Cardiac fibroblast (primary cell): ENCODE data around the gene PFKFB2.

Experiments
- DNase-seq, 2 donors: peaks; one replicate each; pipeline versions ENCODE4 v3.0.0 to v3.0.0-alpha.2; 2010; ENCODE audit warnings: low read depth in 2 of 2
- H3K4me3 ChIP-seq, 2 donors: replicated peaks in 1 of 2; 1 replicate in 1 of 2; 2 replicates in 1 of 2; pipeline ENCODE4 v1.5.1; 2011; ENCODE audit warnings: low read depth in 2 of 2, low read length in 2 of 2, mild to moderate bottlenecking in 2 of 2, moderate library complexity in 1 of 2
- CTCF ChIP-seq: IDR thresholded peaks from one replicate; pipeline ENCODE4 v1.5.1; 2011; ENCODE audit warnings: low read depth, mild to moderate bottlenecking, low read length, inconsistent platforms

Gene PFKFB2

GRCh38 chr1:207009945-207010344 lies 43.1 kb upstream of the PFKFB2 start:
- no peak for TF ChIP-seq CTCF
- no peak overlapping the region for H3K4me3 ChIP-seq
- no peak for DNase-seq

GRCh38 chr1:207010726-207011125 lies 42.3 kb upstream of the PFKFB2 start:
- no peak for DNase-seq
- no peak for TF ChIP-seq CTCF
- H3K4me3 ChIP-seq = no peak overlapping the region

GRCh38 chr1:207013321-207014085 lies 39.6 kb upstream of the PFKFB2 start:
- DNase-seq = no peak
- no peak for TF ChIP-seq CTCF
- no peak overlapping the region for H3K4me3 ChIP-seq

GRCh38 chr1:207014728-207015127 lies 38.3 kb upstream of the PFKFB2 start:
- H3K4me3 ChIP-seq = no peak overlapping the region
- no peak for DNase-seq
- TF ChIP-seq CTCF = no peak

GRCh38 chr1:207015791-207016190 lies 37.3 kb upstream of the PFKFB2 start:
- no peak for TF ChIP-seq CTCF

GRCh38 chr1:207017615-207018559 lies 35.2 kb upstream of the PFKFB2 start:
- peak in 1 of 2 donors; percentile 43 for DNase-seq
- TF ChIP-seq CTCF = no peak
- H3K4me3 ChIP-seq = no peak overlapping the region

More at GRCh38 chr1:207015791-207016190, 37.3 kb upstream of the PFKFB2 start:
- no peak for DNase-seq
- no peak overlapping the region for H3K4me3 ChIP-seq
